Esophagus squamous epithelium (tissue), 4 donors: ENCODE data around the gene HAO2.

Experiments
- POLR2A ChIP-seq, 4 donors: fragments of 450-650 bp; IDR thresholded peaks; one replicate each; pipeline ENCODE4 v1.6.1; 2017; ENCODE audit warnings: antibody characterized with exemption in 4 of 4, mild to moderate bottlenecking in 4 of 4, moderate library complexity in 3 of 4
- TF ChIP-seq, protein P1 (sequence below), 6 experiments: fragments of 450-650 bp in 4 of 6; fragments of 200-600 bp in 2 of 6; sonication (generic) in 2 of 6; IDR thresholded peaks; one replicate each; pipeline ENCODE4 v1.5.1; 2016 to 2019; ENCODE audit warnings: antibody characterized with exemption in 6 of 6, mild to moderate bottlenecking in 4 of 6, moderate library complexity in 4 of 6

GRCh38 chr1:119376594-119376993, 8.0 kb downstream of the HAO2 start:
- TF ChIP-seq, protein P1, sequence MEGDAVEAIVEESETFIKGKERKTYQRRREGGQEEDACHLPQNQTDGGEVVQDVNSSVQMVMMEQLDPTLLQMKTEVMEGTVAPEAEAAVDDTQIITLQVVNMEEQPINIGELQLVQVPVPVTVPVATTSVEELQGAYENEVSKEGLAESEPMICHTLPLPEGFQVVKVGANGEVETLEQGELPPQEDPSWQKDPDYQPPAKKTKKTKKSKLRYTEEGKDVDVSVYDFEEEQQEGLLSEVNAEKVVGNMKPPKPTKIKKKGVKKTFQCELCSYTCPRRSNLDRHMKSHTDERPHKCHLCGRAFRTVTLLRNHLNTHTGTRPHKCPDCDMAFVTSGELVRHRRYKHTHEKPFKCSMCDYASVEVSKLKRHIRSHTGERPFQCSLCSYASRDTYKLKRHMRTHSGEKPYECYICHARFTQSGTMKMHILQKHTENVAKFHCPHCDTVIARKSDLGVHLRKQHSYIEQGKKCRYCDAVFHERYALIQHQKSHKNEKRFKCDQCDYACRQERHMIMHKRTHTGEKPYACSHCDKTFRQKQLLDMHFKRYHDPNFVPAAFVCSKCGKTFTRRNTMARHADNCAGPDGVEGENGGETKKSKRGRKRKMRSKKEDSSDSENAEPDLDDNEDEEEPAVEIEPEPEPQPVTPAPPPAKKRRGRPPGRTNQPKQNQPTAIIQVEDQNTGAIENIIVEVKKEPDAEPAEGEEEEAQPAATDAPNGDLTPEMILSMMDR (IDR thresholded peaks at IDR 0.05), result no peak
- no peak for TF ChIP-seq POLR2A (IDR thresholded peaks at IDR 0.05)
